Measurements from ENCODE around the gene URB1.
"Not testable (repeated sequence)": the region's sequence is repeated elsewhere in the genome, so short reads cannot be mapped to it uniquely, and the experiment has no call there.

Gene URB1

GRCh38 chr21:32368961-32369360 is 23.9 kb downstream of the URB1 start:
- DNase-seq, result not testable (repeated sequence)

- no peak for DNase-seq
Observed at GRCh38 chr21:32368386-32368785, 24.4 kb downstream of the URB1 start.

GRCh38 chr21:32367158-32367557 is 25.7 kb downstream of the URB1 start:
- no peak for DNase-seq

GRCh38 chr21:32366191-32366590 is 26.6 kb downstream of the URB1 start:
- DNase-seq, result no peak

- no peak for DNase-seq
Observed at GRCh38 chr21:32364796-32365195, 28.0 kb downstream of the URB1 start.

- no peak for DNase-seq
Observed at GRCh38 chr21:32364387-32364786, 28.4 kb downstream of the URB1 start.

GRCh38 chr21:32360401-32360975 is 32.3 kb downstream of the URB1 start:
- DNase-seq, result no peak

- no peak for DNase-seq
Observed at GRCh38 chr21:32359719-32360260, 33.0 kb downstream of the URB1 start.

GRCh38 chr21:32356874-32357395 is 35.9 kb downstream of the URB1 start:
- no peak for DNase-seq

GRCh38 chr21:32353002-32353711 is 39.7 kb downstream of the URB1 start:
- no peak for DNase-seq

GRCh38 chr21:32352526-32352925 is 40.3 kb downstream of the URB1 start:
- DNase-seq, result no peak

- no peak for DNase-seq
Observed at GRCh38 chr21:32351428-32351827, 41.4 kb downstream of the URB1 start.

GRCh38 chr21:32350981-32351380 is 41.8 kb downstream of the URB1 start:
- DNase-seq, result no peak

- no peak for DNase-seq
Observed at GRCh38 chr21:32350211-32350980, 42.4 kb downstream of the URB1 start.

- DNase-seq, result no peak
Observed at GRCh38 chr21:32349333-32349944, 43.4 kb downstream of the URB1 start.

GRCh38 chr21:32348604-32349332 is 44.0 kb downstream of the URB1 start:
- no peak for DNase-seq

- no peak for DNase-seq
Observed at GRCh38 chr21:32347977-32348376, 44.8 kb downstream of the URB1 start.

- no peak for DNase-seq
Observed at GRCh38 chr21:32347351-32347750, 45.5 kb downstream of the URB1 start.

GRCh38 chr21:32346951-32347350 is 45.9 kb downstream of the URB1 start:
- no peak for DNase-seq

GRCh38 chr21:32340863-32341848 is 51.7 kb downstream of the URB1 start:
- DNase-seq, result no peak
